ENCODE results near the gene CLEC2A. TPM values are rescaled to one million over a fixed set of nuclear protein-coding genes. Genes with fewer than 3 reads are reported as not detected.
"Not testable (repeated sequence)": the region's sequence is repeated elsewhere in the genome, so short reads cannot be mapped to it uniquely, and the experiment has no call there.

CLEC2A gene
- total and polyA plus RNA-seq, 2 experiments from 2014 or later: not detected

DNA sequence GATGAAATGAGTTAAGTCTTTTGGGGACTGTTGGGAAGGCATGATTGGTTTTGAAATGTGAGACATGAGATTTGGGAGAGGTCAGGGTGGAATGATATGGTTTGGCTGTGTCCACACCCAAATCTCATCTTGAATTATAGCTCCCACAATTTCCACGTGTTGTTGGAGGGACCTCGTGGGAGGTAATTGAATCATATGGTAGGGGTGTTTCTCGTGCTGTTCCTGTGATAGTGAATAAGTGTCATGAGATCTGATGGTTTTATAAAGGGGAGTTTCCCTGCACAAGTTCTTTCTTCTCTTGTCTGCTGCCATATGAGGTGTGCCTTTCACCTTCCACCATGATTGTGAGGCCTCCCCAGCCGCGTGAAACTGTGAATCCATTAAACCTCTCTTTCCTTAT lies 44.5 kb upstream of the CLEC2A start:
- not testable (repeated sequence) for H3K27ac ChIP-seq (ENCODE audit: low read depth); DNase-seq (ENCODE audit: low spot score); H3K27me3 Mint-ChIP-seq (ENCODE audit: insufficient read depth, low read depth, poor library complexity); H3K4me1 Mint-ChIP-seq; H3K4me3 Mint-ChIP-seq; H4K20me1 ChIP-seq (replicated peaks; ENCODE audit: insufficient read depth); H3F3A ChIP-seq (replicated peaks; ENCODE audit: low read depth); H3K27ac Mint-ChIP-seq; H3K9me2 ChIP-seq (ENCODE audit: insufficient read depth); H3K27me3 ChIP-seq (ENCODE audit: insufficient read depth); H3K4me3 ChIP-seq; H3K36me3 ChIP-seq (ENCODE audit: insufficient read depth); H3K4me2 ChIP-seq; H3K79me2 ChIP-seq (replicated peaks; ENCODE audit: insufficient read depth); H2AFZ ChIP-seq; ATAC-seq; H3K4me1 ChIP-seq (ENCODE audit: insufficient read depth)
- H3K9me3 Mint-ChIP-seq: peaks cover 27% of the 10 kb centered on the region
- H3K36me3 Mint-ChIP-seq (ENCODE audit: low read depth): peaks cover 21% of the 10 kb centered on the region

DNA sequence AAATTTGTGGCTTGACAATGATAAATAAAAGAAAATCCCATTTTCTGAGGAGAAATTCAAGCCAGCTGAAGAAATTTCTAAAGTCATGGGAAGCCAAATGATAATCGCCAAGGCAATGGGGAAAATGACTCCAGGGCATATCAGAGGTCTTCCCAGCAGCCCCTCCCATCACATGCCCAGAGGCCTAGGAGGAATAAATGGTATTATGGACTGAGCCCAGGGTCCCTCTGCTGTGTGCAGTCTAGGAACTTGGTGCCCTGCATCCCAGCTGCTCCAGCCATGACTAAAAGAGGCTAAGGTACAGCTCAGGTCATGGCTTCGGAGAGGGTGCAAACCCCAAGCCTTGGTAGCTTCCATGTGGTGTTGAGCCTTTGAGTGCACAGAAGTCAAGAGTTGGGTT lies 43.4 kb upstream of the CLEC2A start:
- no peaks in the 10 kb centered on the region for H3F3A ChIP-seq (replicated peaks; ENCODE audit: low read depth)
- no peaks in the 10 kb centered on the region for H3K36me3 ChIP-seq (ENCODE audit: insufficient read depth)
- ATAC-seq (no peak), DNase-seq (ENCODE audit: low spot score) (no peak)
- H4K20me1 ChIP-seq (replicated peaks; ENCODE audit: insufficient read depth): no peaks in the 10 kb centered on the region
- H3K79me2 ChIP-seq (replicated peaks; ENCODE audit: insufficient read depth): no peaks in the 10 kb centered on the region
- H3K4me2 ChIP-seq: no peak overlapping the region
- Mint-ChIP-seq H3K9me3 (peaks cover 27% of the 10 kb centered on the region), H3K4me1 (no peaks in the 10 kb centered on the region; the same call in 2 of the 3 replicates), H3K27ac (no peak overlapping the region), H3K27me3 (ENCODE audit: insufficient read depth, low read depth, poor library complexity) (no peaks in the 10 kb centered on the region), H3K4me3 (no peak overlapping the region), H3K36me3 (ENCODE audit: low read depth) (peaks cover 21% of the 10 kb centered on the region)
- no peak overlapping the region for H3K4me3 ChIP-seq
- no peaks in the 10 kb centered on the region for H3K27me3 ChIP-seq (ENCODE audit: insufficient read depth)
- H3K4me1 ChIP-seq (ENCODE audit: insufficient read depth): no peaks in the 10 kb centered on the region; the same call in 1 of the 2 replicates
- H2AFZ ChIP-seq: no peak overlapping the region
- no peaks in the 10 kb centered on the region for H3K9me2 ChIP-seq (ENCODE audit: insufficient read depth)
- H3K27ac ChIP-seq (ENCODE audit: low read depth): no peak overlapping the region
- TF ChIP-seq POLR2AphosphoS5 (IDR thresholded peaks at IDR 0.05; ENCODE audit: low read depth) (no peak), ZNF331 (CRISPR knock-in tag; IDR thresholded peaks at IDR 0.05; ENCODE audit: low read depth) (no peak), ZNF114 (CRISPR knock-in tag; IDR thresholded peaks at IDR 0.05) (no peak), CREB1 (CRISPR knock-in tag; IDR thresholded peaks at IDR 0.05; ENCODE audit: low read depth) (no peak), JUNB (IDR thresholded peaks at IDR 0.05; ENCODE audit: unreplicated experiment) (no peak), EZH2phosphoT487 (IDR thresholded peaks at IDR 0.05; ENCODE audit: unreplicated experiment) (no peak), EZH2 (IDR thresholded peaks at IDR 0.05; ENCODE audit: low read depth, unreplicated experiment) (no peak), NANOG (IDR thresholded peaks at IDR 0.05; ENCODE audit: borderline replicate concordance) (no peak), STAT1 (IDR thresholded peaks at IDR 0.05; ENCODE audit: unreplicated experiment) (no peak)
- TF ChIP-seq, protein P1, sequence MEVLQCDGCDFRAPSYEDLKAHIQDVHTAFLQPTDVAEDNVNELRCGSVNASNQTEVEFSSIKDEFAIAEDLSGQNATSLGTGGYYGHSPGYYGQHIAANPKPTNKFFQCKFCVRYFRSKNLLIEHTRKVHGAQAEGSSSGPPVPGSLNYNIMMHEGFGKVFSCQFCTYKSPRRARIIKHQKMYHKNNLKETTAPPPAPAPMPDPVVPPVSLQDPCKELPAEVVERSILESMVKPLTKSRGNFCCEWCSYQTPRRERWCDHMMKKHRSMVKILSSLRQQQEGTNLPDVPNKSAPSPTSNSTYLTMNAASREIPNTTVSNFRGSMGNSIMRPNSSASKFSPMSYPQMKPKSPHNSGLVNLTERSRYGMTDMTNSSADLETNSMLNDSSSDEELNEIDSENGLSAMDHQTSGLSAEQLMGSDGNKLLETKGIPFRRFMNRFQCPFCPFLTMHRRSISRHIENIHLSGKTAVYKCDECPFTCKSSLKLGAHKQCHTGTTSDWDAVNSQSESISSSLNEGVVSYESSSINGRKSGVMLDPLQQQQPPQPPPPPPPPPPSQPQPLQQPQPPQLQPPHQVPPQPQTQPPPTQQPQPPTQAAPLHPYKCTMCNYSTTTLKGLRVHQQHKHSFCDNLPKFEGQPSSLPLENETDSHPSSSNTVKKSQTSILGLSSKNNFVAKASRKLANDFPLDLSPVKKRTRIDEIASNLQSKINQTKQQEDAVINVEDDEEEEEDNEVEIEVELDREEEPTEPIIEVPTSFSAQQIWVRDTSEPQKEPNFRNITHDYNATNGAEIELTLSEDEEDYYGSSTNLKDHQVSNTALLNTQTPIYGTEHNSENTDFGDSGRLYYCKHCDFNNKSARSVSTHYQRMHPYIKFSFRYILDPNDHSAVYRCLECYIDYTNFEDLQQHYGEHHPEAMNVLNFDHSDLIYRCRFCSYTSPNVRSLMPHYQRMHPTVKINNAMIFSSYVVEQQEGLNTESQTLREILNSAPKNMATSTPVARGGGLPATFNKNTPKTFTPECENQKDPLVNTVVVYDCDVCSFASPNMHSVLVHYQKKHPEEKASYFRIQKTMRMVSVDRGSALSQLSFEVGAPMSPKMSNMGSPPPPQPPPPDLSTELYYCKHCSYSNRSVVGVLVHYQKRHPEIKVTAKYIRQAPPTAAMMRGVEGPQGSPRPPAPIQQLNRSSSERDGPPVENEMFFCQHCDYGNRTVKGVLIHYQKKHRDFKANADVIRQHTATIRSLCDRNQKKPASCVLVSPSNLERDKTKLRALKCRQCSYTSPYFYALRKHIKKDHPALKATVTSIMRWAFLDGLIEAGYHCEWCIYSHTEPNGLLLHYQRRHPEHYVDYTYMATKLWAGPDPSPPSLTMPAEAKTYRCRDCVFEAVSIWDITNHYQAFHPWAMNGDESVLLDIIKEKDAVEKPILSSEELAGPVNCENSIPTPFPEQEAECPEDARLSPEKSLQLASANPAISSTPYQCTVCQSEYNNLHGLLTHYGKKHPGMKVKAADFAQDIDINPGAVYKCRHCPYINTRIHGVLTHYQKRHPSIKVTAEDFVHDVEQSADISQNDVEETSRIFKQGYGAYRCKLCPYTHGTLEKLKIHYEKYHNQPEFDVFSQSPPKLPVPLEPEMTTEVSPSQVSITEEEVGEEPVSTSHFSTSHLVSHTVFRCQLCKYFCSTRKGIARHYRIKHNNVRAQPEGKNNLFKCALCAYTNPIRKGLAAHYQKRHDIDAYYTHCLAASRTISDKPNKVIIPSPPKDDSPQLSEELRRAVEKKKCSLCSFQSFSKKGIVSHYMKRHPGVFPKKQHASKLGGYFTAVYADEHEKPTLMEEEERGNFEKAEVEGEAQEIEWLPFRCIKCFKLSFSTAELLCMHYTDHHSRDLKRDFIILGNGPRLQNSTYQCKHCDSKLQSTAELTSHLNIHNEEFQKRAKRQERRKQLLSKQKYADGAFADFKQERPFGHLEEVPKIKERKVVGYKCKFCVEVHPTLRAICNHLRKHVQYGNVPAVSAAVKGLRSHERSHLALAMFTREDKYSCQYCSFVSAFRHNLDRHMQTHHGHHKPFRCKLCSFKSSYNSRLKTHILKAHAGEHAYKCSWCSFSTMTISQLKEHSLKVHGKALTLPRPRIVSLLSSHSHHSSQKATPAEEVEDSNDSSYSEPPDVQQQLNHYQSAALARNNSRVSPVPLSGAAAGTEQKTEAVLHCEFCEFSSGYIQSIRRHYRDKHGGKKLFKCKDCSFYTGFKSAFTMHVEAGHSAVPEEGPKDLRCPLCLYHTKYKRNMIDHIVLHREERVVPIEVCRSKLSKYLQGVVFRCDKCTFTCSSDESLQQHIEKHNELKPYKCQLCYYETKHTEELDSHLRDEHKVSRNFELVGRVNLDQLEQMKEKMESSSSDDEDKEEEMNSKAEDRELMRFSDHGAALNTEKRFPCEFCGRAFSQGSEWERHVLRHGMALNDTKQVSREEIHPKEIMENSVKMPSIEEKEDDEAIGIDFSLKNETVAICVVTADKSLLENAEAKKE (CRISPR knock-in tag; IDR thresholded peaks at IDR 0.05): no peak
- TF ChIP-seq, protein P2, sequence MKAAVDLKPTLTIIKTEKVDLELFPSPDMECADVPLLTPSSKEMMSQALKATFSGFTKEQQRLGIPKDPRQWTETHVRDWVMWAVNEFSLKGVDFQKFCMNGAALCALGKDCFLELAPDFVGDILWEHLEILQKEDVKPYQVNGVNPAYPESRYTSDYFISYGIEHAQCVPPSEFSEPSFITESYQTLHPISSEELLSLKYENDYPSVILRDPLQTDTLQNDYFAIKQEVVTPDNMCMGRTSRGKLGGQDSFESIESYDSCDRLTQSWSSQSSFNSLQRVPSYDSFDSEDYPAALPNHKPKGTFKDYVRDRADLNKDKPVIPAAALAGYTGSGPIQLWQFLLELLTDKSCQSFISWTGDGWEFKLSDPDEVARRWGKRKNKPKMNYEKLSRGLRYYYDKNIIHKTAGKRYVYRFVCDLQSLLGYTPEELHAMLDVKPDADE (IDR thresholded peaks at IDR 0.05): no peak
- TF ChIP-seq, protein P3, sequence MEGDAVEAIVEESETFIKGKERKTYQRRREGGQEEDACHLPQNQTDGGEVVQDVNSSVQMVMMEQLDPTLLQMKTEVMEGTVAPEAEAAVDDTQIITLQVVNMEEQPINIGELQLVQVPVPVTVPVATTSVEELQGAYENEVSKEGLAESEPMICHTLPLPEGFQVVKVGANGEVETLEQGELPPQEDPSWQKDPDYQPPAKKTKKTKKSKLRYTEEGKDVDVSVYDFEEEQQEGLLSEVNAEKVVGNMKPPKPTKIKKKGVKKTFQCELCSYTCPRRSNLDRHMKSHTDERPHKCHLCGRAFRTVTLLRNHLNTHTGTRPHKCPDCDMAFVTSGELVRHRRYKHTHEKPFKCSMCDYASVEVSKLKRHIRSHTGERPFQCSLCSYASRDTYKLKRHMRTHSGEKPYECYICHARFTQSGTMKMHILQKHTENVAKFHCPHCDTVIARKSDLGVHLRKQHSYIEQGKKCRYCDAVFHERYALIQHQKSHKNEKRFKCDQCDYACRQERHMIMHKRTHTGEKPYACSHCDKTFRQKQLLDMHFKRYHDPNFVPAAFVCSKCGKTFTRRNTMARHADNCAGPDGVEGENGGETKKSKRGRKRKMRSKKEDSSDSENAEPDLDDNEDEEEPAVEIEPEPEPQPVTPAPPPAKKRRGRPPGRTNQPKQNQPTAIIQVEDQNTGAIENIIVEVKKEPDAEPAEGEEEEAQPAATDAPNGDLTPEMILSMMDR (conservative IDR thresholded peaks at IDR 0.05; ENCODE audit: low read depth in 2 of 2): no peak
